HepG2 (cell line): ENCODE results near the gene ZNF446. TPM values are rescaled to one million over a fixed set of nuclear protein-coding genes. Genes with fewer than 3 reads are reported as not detected.

Experiments
- NFYC ChIP-seq: IDR thresholded peaks from 2 replicates; pipeline ENCODE4 v1.6.1; 2016; ENCODE audit warnings: missing genetic modification reagents, missing compliant biosample characterization
- PLRG1 ChIP-seq: fragments of 450-650 bp; conservative IDR thresholded peaks from 2 replicates; pipeline ENCODE4 v1.6.1; 2016
- RBM22 ChIP-seq: fragments of 200-400 bp; formaldehyde crosslinking; optimal IDR thresholded peaks from 2 replicates; pipeline ENCODE3; 2017; ENCODE audit warnings: mild to moderate bottlenecking, low read length, moderate library complexity
- REXO4 ChIP-seq: sonication (generic); formaldehyde crosslinking; IDR thresholded peaks from 2 replicates; pipeline ENCODE4 v1.8.0; 2022; ENCODE audit warnings: missing genetic modification reagents, mild to moderate bottlenecking, borderline replicate concordance
- RXRA ChIP-seq: sonication (generic); formaldehyde crosslinking; IDR thresholded peaks from 2 replicates; pipeline ENCODE4 v1.5.1; 2020; ENCODE audit warnings: missing genetic modification reagents
- SMAD1 ChIP-seq: sonication (generic); formaldehyde crosslinking; IDR thresholded peaks from 2 replicates; pipeline ENCODE4 v1.4.0; 2020; ENCODE audit warnings: missing genetic modification reagents, low read depth, mild to moderate bottlenecking, borderline replicate concordance
- SP2 ChIP-seq: sonication (generic); formaldehyde crosslinking; IDR thresholded peaks from 2 replicates; pipeline ENCODE4 v1.5.1; 2020; ENCODE audit warnings: mild to moderate bottlenecking, missing genetic modification reagents
- TAF15 ChIP-seq: fragments of 200-400 bp; formaldehyde crosslinking; IDR thresholded peaks from one replicate; pipeline ENCODE4 v1.6.1; 2018; ENCODE audit warnings: mild to moderate bottlenecking, low read depth, low read length; ENCODE audit not compliant: poor library complexity, severe bottlenecking
- ZC3H13 ChIP-seq: sonication (generic); formaldehyde crosslinking; IDR thresholded peaks from 2 replicates; pipeline ENCODE4 v1.8.1; 2023; ENCODE audit warnings: mild to moderate bottlenecking, missing genetic modification reagents, moderate library complexity
- ZNF230 ChIP-seq: sonication (generic); formaldehyde crosslinking; IDR thresholded peaks from 2 replicates; pipeline ENCODE4 v1.4.0; 2020; ENCODE audit warnings: mild to moderate bottlenecking, missing genetic modification reagents
- ZNF737 ChIP-seq: sonication (generic); formaldehyde crosslinking; IDR thresholded peaks from 2 replicates; pipeline ENCODE4 v1.5.0; 2020; ENCODE audit warnings: missing genetic modification reagents, mild to moderate bottlenecking, borderline replicate concordance
- ZSCAN21 ChIP-seq: sonication (generic); formaldehyde crosslinking; IDR thresholded peaks from 2 replicates; pipeline ENCODE4 v1.8.0; 2022; ENCODE audit warnings: mild to moderate bottlenecking, missing genetic modification reagents, moderate library complexity, borderline replicate concordance
- polyA plus RNA-seq, 8 experiments: library from polyadenylated mRNA; depleted of rRNA in 3 of 8; stranded (reverse) in 7 of 8; unstranded in 1 of 8; fragments of >200 nt; fragmentation: Illumina TruSeq in 4 of 8; extraction: Trizol in 4 of 8; gene quantifications; 2 replicates each; pipeline versions ENCODE4 v1.2.1 to v1.2.3, GENCODE V29; 2011 to 2016; ENCODE audit warnings: low read depth in 4 of 8, missing spikeins in 1 of 8, mixed read lengths in 1 of 8; ENCODE audit not compliant: insufficient read depth in 1 of 8
- total RNA-seq, 5 experiments: library from RNA; depleted of rRNA; stranded (reverse); fragments of >200 nt; fragmentation: Illumina TruSeq; extraction: Trizol; gene quantifications; 2 replicates each; pipeline ENCODE4 v1.2.3, GENCODE V29; 2016; ENCODE audit warnings: low read depth in 1 of 5
- TF ChIP-seq, protein P1 (sequence below): sonication (generic); formaldehyde crosslinking; IDR thresholded peaks from 2 replicates; pipeline ENCODE4 v1.5.0; 2020; ENCODE audit warnings: mild to moderate bottlenecking, missing genetic modification reagents, borderline replicate concordance
- TF ChIP-seq, protein P2 (sequence below): sonication (generic); formaldehyde crosslinking; IDR thresholded peaks from 2 replicates; pipeline ENCODE4 v1.8.1; 2023; ENCODE audit warnings: mild to moderate bottlenecking, moderate library complexity, missing genetic modification reagents
- TF ChIP-seq, protein P3 (sequence below): fragments of 450-650 bp; IDR thresholded peaks from 2 replicates; pipeline ENCODE4 v1.6.1; 2017; ENCODE audit warnings: mild to moderate bottlenecking
- TF ChIP-seq, protein P4 (sequence below): sonication (generic); formaldehyde crosslinking; IDR thresholded peaks from 2 replicates; pipeline ENCODE4 v1.9.0; 2021; ENCODE audit warnings: mild to moderate bottlenecking, missing genetic modification reagents

ZNF446 gene
- total and polyA plus RNA-seq, 2 of the 13 experiments (the other 11 are each of a cell fraction or from before 2014, with no cell fraction given), result 3.0 to 3.6 TPM

DNA sequence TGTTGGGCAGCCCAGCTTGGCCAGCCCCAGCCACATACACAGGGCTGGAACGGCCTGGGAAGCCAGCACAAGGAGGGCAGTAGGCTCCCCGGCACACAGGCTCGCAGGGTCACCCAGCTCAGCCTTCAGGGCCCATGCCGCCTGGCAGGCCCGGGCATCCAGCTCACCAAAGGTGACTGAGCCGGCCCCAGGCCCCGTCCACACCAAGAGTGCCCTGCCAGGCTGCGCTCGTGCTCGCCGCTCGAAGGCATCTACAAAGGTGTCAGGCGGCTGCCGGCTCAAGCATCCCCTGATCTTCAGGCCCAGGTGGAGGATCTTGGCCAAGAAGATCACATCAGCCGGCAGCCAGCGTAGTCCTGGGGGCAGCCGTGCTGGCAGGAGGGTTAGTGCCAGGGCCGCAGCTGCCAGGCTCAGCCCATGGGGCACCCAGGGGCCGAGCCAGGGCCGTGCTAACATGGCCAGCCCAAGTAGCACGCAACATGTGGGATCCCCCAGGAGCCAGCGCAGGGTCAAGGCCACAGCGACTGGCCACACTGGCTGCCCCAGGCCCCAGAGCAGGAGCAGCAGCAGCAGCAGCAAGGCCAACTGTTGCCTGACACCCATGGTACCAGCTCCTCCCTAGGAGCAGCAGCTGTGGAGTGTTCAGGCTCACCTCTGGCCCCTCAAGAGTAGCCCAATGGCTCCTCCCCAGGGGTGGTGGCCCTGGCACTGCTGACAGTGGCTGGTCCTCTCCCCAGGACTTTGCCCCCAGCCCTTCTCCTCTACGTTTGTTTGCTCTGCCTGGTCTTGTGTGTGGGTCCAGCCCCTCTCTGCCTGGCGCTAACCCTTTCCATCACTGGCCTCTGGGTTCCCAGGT lies 35.4 kb downstream of the ZNF446 start, which contains the start of gene SLC27A5 (continued):
- TF ChIP-seq, protein P1, sequence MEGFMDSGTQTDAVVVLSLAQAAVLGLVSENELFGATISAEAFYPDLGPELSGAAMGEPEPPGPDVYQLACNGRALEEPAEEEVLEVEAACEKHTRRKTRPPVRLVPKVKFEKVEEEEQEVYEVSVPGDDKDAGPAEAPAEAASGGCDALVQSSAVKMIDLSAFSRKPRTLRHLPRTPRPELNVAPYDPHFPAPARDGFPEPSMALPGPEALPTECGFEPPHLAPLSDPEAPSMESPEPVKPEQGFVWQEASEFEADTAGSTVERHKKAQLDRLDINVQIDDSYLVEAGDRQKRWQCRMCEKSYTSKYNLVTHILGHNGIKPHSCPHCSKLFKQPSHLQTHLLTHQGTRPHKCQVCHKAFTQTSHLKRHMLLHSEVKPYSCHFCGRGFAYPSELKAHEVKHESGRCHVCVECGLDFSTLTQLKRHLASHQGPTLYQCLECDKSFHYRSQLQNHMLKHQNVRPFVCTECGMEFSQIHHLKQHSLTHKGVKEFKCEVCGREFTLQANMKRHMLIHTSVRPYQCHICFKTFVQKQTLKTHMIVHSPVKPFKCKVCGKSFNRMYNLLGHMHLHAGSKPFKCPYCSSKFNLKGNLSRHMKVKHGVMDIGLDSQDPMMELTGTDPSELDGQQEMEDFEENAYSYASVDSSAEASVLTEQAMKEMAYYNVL (CRISPR knock-in tag), result 0 out of 2 replicates have a peak, but pooled peaks have one; percentile 19
- TF ChIP-seq RXRA (CRISPR knock-in tag) (peak; percentile 94), ZNF230 (no peak; the same call in 1 of the 2 replicates), REXO4 (CRISPR knock-in tag) (no peak), PLRG1 (no peak), ZC3H13 (CRISPR knock-in tag) (0 out of 2 replicates have a peak, but pooled peaks have one; percentile 18), TAF15 (no peak), SP2 (CRISPR knock-in tag) (no peak), NFYC (CRISPR knock-in tag) (no peak), SMAD1 (CRISPR knock-in tag) (0 out of 2 replicates have a peak, but pooled peaks have one; percentile 38), ZSCAN21 (CRISPR knock-in tag) (no peak), ZNF737 (no peak), RBM22 (no peak)
- TF ChIP-seq, protein P2, sequence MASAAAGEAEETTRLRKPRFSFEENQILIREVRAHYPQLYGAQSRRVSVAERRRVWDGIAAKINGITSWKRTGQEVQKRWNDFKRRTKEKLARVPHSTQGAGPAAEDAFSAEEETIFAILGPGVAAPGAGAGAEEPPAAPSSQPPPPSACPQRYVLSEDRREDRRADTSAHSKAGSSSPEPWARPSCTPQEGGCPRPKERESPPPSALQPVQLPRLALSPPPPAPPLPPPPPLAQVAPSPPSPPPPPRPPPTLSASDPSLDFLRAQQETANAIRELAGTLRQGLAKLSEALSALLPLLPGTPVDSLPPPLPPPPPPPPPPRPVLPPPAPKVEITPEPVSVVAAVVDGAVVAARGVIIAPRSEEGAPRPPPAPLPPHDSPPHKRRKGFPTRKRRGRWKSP (CRISPR knock-in tag), result peak; percentile 35; the same call in 1 of the 2 replicates
- TF ChIP-seq, protein P3, sequence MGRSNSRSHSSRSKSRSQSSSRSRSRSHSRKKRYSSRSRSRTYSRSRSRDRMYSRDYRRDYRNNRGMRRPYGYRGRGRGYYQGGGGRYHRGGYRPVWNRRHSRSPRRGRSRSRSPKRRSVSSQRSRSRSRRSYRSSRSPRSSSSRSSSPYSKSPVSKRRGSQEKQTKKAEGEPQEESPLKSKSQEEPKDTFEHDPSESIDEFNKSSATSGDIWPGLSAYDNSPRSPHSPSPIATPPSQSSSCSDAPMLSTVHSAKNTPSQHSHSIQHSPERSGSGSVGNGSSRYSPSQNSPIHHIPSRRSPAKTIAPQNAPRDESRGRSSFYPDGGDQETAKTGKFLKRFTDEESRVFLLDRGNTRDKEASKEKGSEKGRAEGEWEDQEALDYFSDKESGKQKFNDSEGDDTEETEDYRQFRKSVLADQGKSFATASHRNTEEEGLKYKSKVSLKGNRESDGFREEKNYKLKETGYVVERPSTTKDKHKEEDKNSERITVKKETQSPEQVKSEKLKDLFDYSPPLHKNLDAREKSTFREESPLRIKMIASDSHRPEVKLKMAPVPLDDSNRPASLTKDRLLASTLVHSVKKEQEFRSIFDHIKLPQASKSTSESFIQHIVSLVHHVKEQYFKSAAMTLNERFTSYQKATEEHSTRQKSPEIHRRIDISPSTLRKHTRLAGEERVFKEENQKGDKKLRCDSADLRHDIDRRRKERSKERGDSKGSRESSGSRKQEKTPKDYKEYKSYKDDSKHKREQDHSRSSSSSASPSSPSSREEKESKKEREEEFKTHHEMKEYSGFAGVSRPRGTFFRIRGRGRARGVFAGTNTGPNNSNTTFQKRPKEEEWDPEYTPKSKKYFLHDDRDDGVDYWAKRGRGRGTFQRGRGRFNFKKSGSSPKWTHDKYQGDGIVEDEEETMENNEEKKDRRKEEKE, result no peak
- TF ChIP-seq, protein P4, sequence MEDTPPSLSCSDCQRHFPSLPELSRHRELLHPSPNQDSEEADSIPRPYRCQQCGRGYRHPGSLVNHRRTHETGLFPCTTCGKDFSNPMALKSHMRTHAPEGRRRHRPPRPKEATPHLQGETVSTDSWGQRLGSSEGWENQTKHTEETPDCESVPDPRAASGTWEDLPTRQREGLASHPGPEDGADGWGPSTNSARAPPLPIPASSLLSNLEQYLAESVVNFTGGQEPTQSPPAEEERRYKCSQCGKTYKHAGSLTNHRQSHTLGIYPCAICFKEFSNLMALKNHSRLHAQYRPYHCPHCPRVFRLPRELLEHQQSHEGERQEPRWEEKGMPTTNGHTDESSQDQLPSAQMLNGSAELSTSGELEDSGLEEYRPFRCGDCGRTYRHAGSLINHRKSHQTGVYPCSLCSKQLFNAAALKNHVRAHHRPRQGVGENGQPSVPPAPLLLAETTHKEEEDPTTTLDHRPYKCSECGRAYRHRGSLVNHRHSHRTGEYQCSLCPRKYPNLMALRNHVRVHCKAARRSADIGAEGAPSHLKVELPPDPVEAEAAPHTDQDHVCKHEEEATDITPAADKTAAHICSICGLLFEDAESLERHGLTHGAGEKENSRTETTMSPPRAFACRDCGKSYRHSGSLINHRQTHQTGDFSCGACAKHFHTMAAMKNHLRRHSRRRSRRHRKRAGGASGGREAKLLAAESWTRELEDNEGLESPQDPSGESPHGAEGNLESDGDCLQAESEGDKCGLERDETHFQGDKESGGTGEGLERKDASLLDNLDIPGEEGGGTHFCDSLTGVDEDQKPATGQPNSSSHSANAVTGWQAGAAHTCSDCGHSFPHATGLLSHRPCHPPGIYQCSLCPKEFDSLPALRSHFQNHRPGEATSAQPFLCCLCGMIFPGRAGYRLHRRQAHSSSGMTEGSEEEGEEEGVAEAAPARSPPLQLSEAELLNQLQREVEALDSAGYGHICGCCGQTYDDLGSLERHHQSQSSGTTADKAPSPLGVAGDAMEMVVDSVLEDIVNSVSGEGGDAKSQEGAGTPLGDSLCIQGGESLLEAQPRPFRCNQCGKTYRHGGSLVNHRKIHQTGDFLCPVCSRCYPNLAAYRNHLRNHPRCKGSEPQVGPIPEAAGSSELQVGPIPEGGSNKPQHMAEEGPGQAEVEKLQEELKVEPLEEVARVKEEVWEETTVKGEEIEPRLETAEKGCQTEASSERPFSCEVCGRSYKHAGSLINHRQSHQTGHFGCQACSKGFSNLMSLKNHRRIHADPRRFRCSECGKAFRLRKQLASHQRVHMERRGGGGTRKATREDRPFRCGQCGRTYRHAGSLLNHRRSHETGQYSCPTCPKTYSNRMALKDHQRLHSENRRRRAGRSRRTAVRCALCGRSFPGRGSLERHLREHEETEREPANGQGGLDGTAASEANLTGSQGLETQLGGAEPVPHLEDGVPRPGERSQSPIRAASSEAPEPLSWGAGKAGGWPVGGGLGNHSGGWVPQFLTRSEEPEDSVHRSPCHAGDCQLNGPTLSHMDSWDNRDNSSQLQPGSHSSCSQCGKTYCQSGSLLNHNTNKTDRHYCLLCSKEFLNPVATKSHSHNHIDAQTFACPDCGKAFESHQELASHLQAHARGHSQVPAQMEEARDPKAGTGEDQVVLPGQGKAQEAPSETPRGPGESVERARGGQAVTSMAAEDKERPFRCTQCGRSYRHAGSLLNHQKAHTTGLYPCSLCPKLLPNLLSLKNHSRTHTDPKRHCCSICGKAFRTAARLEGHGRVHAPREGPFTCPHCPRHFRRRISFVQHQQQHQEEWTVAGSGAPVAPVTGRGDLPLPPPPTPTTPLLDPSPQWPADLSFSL, result no peak
